Ovary (tissue), 3 donors: Measurements from ENCODE around the gene HS6ST3.

Experiments used
- EP300 ChIP-seq: sonication (generic); formaldehyde crosslinking; IDR thresholded peaks from one replicate; pipeline ENCODE4 v1.6.1; 2017; ENCODE audit warnings: antibody characterized with exemption
- TF ChIP-seq, protein P1 (sequence below), 3 donors: fragments of 450-650 bp in 2 of 3; fragments of 200-600 bp in 1 of 3; IDR thresholded peaks; one replicate each; pipeline versions ENCODE4 v1.5.1 to v1.8.0; 2016 to 2022; ENCODE audit warnings: antibody characterized with exemption in 3 of 3, mild to moderate bottlenecking in 1 of 3
- donor health status: DM: no; HTN: no; CAD: no.

DNA sequence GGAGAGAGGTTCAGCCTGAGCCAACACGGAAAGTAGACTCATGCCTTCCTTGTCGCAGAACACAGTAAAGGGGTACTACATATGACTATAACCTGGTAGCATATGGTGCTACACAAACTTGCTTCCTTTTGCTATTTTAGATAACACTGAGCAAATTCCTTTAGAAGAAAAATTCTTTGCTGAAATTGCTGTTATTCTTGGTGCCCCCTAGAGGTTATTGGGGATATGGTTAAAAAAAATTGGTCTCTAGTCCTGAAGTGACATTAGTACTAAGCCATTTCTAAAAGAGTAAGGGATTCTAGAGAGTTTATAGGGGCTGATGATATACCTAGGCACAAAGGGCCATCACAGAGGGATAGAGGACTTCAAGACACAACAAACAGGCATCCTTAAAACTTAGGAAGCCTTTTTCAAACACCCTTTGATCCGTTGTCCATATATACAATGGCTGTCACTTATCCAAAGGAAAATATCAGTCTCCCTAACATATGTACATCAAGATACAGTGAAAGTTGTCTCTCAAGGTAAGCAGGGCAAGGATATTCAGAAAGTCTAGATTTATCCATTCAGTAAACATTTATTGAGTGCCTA lies 13.9 kb upstream of the HS6ST3 start:
- TF ChIP-seq, protein P1, sequence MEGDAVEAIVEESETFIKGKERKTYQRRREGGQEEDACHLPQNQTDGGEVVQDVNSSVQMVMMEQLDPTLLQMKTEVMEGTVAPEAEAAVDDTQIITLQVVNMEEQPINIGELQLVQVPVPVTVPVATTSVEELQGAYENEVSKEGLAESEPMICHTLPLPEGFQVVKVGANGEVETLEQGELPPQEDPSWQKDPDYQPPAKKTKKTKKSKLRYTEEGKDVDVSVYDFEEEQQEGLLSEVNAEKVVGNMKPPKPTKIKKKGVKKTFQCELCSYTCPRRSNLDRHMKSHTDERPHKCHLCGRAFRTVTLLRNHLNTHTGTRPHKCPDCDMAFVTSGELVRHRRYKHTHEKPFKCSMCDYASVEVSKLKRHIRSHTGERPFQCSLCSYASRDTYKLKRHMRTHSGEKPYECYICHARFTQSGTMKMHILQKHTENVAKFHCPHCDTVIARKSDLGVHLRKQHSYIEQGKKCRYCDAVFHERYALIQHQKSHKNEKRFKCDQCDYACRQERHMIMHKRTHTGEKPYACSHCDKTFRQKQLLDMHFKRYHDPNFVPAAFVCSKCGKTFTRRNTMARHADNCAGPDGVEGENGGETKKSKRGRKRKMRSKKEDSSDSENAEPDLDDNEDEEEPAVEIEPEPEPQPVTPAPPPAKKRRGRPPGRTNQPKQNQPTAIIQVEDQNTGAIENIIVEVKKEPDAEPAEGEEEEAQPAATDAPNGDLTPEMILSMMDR (IDR thresholded peaks at IDR 0.05): no peak
- no peak for TF ChIP-seq EP300
